ENCODE results near the gene CORO2A. TPM values are rescaled to one million over a fixed set of nuclear protein-coding genes. Genes with fewer than 3 reads are reported as not detected.

CORO2A gene
- total RNA-seq, 1 donor from 2014 or later: 0.96 TPM

Other genes starting within 250 kb of the CORO2A start
- gene ANP32B, start 209.3 kb downstream of the CORO2A start, total RNA-seq: 307 and 323 TPM in 2 replicates
- gene NANS, start 135.9 kb downstream of the CORO2A start, total RNA-seq: 63.4 and 64.7 TPM in 2 replicates
- 37.7 and 41.5 TPM in 2 replicates for gene TRIM14, start 73.4 kb downstream of the CORO2A start, total RNA-seq
- gene TBC1D2, start 63.0 kb upstream of the CORO2A start, total RNA-seq: 1.3 and 1.5 TPM in 2 replicates